HepG2 (cell line): ENCODE measurements around the gene SASS6. TPM values are rescaled to one million over a fixed set of nuclear protein-coding genes. Genes with fewer than 3 reads are reported as not detected.

Experiments used
- ATAC-seq: fragments of 200-7000 bp; cut with Tn5 transposase; 3 replicates; pipeline ENCODE4 v1.9.1; 2020; ENCODE audit warnings: mild to moderate bottlenecking, moderate library complexity
- BruUV-seq: library from RNA; stranded (reverse); fragments of 400-500 nt; replicated peaks from 2 replicates; lab custom pipeline; 2021; lab: Mats Ljungman, UMichigan
- CTCF ChIA-PET: fragments of 300-600 bp; formaldehyde crosslinking; extraction: SDS; loops from one replicate; lab custom pipeline; 2021; ENCODE audit warnings: low total read pairs, inconsistent platforms, low intra/inter-chr PET ratio; lab: Yijun Ruan, JAX
- POLR2A ChIA-PET: fragments of 350-600 bp; sonication (Branson Sonifier 250); formaldehyde crosslinking; loops from one replicate; lab custom pipeline; 2020; ENCODE audit warnings: antibody characterized with exemption, inconsistent platforms; lab: Yijun Ruan, JAX
- DNase-seq: peaks from one replicate; pipeline ENCODE4 v3.0.0-alpha.2; 2015; ENCODE audit warnings: low spot score
- FAIRE-seq: peaks from 3 replicates; lab custom pipeline; 2011; peaks lifted over from hg19 to GRCh38; lab: Jason Lieb, UNC
- H2AFZ ChIP-seq: one replicate; pipeline ENCODE4 v1.6.1; 2011; ENCODE audit warnings: low read length, inconsistent platforms
- H3K27ac ChIP-seq: fragments of 300-600 bp; 3 replicates; pipeline ENCODE4 v1.8.0; 2011; ENCODE audit warnings: mixed run types, mild to moderate bottlenecking, mixed read lengths, low read length, inconsistent platforms; ENCODE audit not compliant: insufficient read depth; ENCODE audit errors: extremely low read length
- H3K27me3 ChIP-seq, 2 experiments: fragments of 200-600 bp in 1 of 2; 2 replicates in 1 of 2; 3 replicates in 1 of 2; pipeline versions ENCODE4 v1.6.0 to v1.8.0; 2011; ENCODE audit warnings: low read length in 2 of 2, mild to moderate bottlenecking in 2 of 2, moderate library complexity in 2 of 2, inconsistent platforms in 1 of 2; ENCODE audit not compliant: insufficient read depth in 2 of 2, control insufficient read depth in 1 of 2
- H3K36me3 ChIP-seq, 2 experiments: fragments of 200-600 bp in 1 of 2; replicated peaks in 1 of 2; 2 replicates in 1 of 2; 3 replicates in 1 of 2; pipeline versions ENCODE4 v1.5.1 to v1.8.0; 2011; ENCODE audit warnings: low read length in 2 of 2, inconsistent platforms in 1 of 2; ENCODE audit not compliant: insufficient read depth in 2 of 2, control insufficient read depth in 1 of 2
- H3K4me1 ChIP-seq: 2 replicates; pipeline ENCODE4 v1.5.1; 2012; ENCODE audit warnings: low read length, inconsistent platforms; ENCODE audit not compliant: insufficient read depth
- H3K4me2 ChIP-seq: 2 replicates; pipeline ENCODE4 v1.6.0; 2011; ENCODE audit warnings: low read depth, low read length, inconsistent platforms
- H3K4me3 ChIP-seq, 3 experiments: fragments of 200-600 bp in 1 of 3; sonication (generic), shearing (Covaris generic) in 1 of 3; replicated peaks in 1 of 3; 2 replicates each; pipeline ENCODE4 v1.5.1; 2011 to 2016; ENCODE audit warnings: low read length in 3 of 3, inconsistent platforms in 2 of 3, low read depth in 2 of 3, mild to moderate bottlenecking in 2 of 3, control low read depth in 1 of 3, mixed read lengths in 1 of 3; ENCODE audit not compliant: insufficient read depth in 1 of 3
- H3K79me2 ChIP-seq: one replicate; pipeline ENCODE4 v1.6.1; 2011; ENCODE audit warnings: low read length, inconsistent platforms; ENCODE audit not compliant: insufficient read depth
- H3K9ac ChIP-seq: 2 replicates; pipeline ENCODE4 v1.6.0; 2011; ENCODE audit warnings: mild to moderate bottlenecking, low read depth, low read length, inconsistent platforms; ENCODE audit not compliant: insufficient read depth
- H3K9me3 ChIP-seq: 2 replicates; pipeline ENCODE4 v1.5.1; 2012; ENCODE audit warnings: mild to moderate bottlenecking, low read length
- H4K20me1 ChIP-seq: 2 replicates; pipeline ENCODE4 v1.6.0; 2011; ENCODE audit warnings: inconsistent platforms, mild to moderate bottlenecking, low read length, moderate library complexity; ENCODE audit not compliant: insufficient read depth
- RXRB ChIP-seq: IDR thresholded peaks from 2 replicates; pipeline ENCODE4 v1.6.1; 2016; ENCODE audit warnings: borderline replicate concordance, missing genetic modification reagents, missing compliant biosample characterization
- STAT5B ChIP-seq: sonication (generic); formaldehyde crosslinking; IDR thresholded peaks from 2 replicates; pipeline ENCODE4 v1.4.0; 2020; ENCODE audit warnings: missing genetic modification reagents
- ZBTB40 ChIP-seq, 2 experiments: fragments of 450-650 bp in 1 of 2; sonication (generic) in 1 of 2; formaldehyde crosslinking in 1 of 2; IDR thresholded peaks; 2 replicates each; pipeline versions ENCODE4 v1.6.1 to v1.8.0; 2016 to 2022; ENCODE audit warnings: antibody characterized with exemption in 1 of 2, mild to moderate bottlenecking in 1 of 2, missing genetic modification reagents in 1 of 2
- ZNF232 ChIP-seq: sonication (generic); formaldehyde crosslinking; IDR thresholded peaks from 2 replicates; pipeline ENCODE4 v1.4.0; 2020; ENCODE audit warnings: missing genetic modification reagents, borderline replicate concordance
- ZNF367 ChIP-seq: sonication (generic); formaldehyde crosslinking; IDR thresholded peaks from 2 replicates; pipeline ENCODE4 v1.4.0; 2020; ENCODE audit warnings: missing genetic modification reagents, borderline replicate concordance
- WGBS: methylation state at CpG from one replicate; pipeline ENCODE4 v1.1.6; 2017; ENCODE audit warnings: low lambda C conversion rate; 5-methylcytosine and 5-hydroxymethylcytosine counted together
- in situ Hi-C: cut with HindIII; loops from 2 replicates; pipeline ENCODE4 v1.10.0; 2017; ENCODE audit warnings: low pct_unique_long_range_greater_than_20kb; ENCODE audit not compliant: extremely low pct_ligation_motif_present
- intact Hi-C: fragments of 100-400 bp; cut with micrococcal nuclease; formaldehyde crosslinking; loops from one replicate; pipeline ENCODE4 v1.10.0; 2022; ENCODE audit not compliant: unreplicated experiment
- polyA plus RNA-seq, 8 experiments: library from polyadenylated mRNA; depleted of rRNA in 3 of 8; stranded (reverse) in 7 of 8; unstranded in 1 of 8; fragments of >200 nt; fragmentation: Illumina TruSeq in 4 of 8; extraction: Trizol in 4 of 8; gene quantifications; 2 replicates each; pipeline versions ENCODE4 v1.2.1 to v1.2.3, GENCODE V29; 2011 to 2016; ENCODE audit warnings: low read depth in 4 of 8, missing spikeins in 1 of 8, mixed read lengths in 1 of 8; ENCODE audit not compliant: insufficient read depth in 1 of 8
- total RNA-seq, 5 experiments: library from RNA; depleted of rRNA; stranded (reverse); fragments of >200 nt; fragmentation: Illumina TruSeq; extraction: Trizol; gene quantifications; 2 replicates each; pipeline ENCODE4 v1.2.3, GENCODE V29; 2016; ENCODE audit warnings: low read depth in 1 of 5
- TF ChIP-seq, protein P1 (sequence below): sonication (generic); formaldehyde crosslinking; IDR thresholded peaks from 2 replicates; pipeline ENCODE4 v1.8.0; 2022; ENCODE audit warnings: mild to moderate bottlenecking, missing genetic modification reagents, moderate library complexity

The SASS6 gene
- total and polyA plus RNA-seq, 2 of the 13 experiments (the other 11 are each of a cell fraction or from before 2014, with no cell fraction given) = 2.3 to 10.7 TPM

DNA sequence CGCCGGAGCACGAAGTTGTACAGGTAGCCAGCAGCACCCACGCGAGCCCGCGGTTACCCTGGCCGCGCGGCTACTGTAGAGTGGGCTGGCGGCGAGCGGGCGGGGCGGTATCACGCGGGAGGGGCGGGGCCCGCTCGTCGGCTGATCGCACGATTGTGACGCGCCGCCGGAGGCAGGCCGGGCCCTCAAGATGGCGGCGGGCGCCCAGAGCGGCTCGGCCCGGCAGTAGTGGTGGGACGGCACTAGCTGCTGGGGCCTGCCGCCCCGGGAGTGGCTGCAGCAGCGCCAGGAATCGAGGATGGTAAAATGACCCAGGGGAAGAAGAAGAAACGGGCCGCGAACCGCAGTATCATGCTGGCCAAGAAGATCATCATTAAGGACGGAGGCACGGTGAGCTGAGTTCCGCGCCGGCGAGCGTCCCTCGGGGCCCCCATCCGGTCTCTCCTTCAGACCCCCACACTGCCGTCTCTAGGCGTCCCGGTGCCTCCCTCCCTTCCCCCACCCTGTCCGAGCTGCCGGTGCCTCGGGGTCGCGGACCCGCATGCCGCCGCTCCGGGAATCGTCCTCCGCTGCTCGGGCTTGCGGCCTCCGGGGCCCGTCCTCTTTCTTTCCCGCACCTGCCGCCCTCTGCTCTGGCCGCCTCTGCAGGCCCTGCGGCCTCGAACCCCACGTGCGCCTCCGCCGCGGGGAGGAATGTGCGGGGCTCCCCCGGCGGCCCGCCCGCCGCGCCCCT lies 94.6 kb downstream of the SASS6 start:
- peak; percentile 57 for DNase-seq
- ChIA-PET POLR2A (interaction anchor here (0.7 to 2.9 kb wide), 8 partner anchors 9 to 188 kb away, joined by 3 to 25 read pairs (median 4); partner anchors contain the start of genes AGL and SLC35A3), CTCF (no interaction called here)
- Histone ChIP-seq H3K36me3 (no peaks in the 10 kb centered on the region), H3K4me1 (peaks cover 58% of the 10 kb centered on the region), H3K27me3 (no peaks in the 10 kb centered on the region; a peak in 1 of 5 replicates), H3K4me2 (peak overlapping the region; percentile 87), H3K9ac (peak overlapping the region; percentile 99), H3K9me3 (no peaks in the 10 kb centered on the region), H2AFZ (no peak overlapping the region), H3K79me2 (peaks cover 76% of the 10 kb centered on the region), H3K27ac (peak overlapping the region; percentile 94), H4K20me1 (peaks cover 28% of the 10 kb centered on the region; the same call in 1 of the 2 replicates), H3K4me3 (peak overlapping the region; percentile 91 to 99 (median 97))
- BruUV-seq = no TSS peak
- WGBS = 0% methylated on average over 6 of the region's 87 CpGs
- intact Hi-C loops (loop anchor here (1.0 to 10.0 kb wide), 4 partner anchors 67 to 421 kb away; partner anchors contain the start of genes CDC14A, SASS6 and TRMT13), in situ Hi-C loops (loop anchor here (5.0 kb wide), 1 partner anchor 231 kb away; no protein-coding TSS in a partner anchor)
- peak; percentile 93 for ATAC-seq
- no peak for FAIRE-seq
- TF ChIP-seq, protein P1, sequence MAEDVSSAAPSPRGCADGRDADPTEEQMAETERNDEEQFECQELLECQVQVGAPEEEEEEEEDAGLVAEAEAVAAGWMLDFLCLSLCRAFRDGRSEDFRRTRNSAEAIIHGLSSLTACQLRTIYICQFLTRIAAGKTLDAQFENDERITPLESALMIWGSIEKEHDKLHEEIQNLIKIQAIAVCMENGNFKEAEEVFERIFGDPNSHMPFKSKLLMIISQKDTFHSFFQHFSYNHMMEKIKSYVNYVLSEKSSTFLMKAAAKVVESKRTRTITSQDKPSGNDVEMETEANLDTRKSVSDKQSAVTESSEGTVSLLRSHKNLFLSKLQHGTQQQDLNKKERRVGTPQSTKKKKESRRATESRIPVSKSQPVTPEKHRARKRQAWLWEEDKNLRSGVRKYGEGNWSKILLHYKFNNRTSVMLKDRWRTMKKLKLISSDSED (CRISPR knock-in tag) = no peak
- TF ChIP-seq RXRB (peak; percentile 34; the same call in 1 of the 2 replicates), ZBTB40 (IDR thresholded peaks at IDR 0.05) (no peak), ZBTB40 (CRISPR knock-in tag; IDR thresholded peaks at IDR 0.05) (no peak; the same call in 1 of the 2 replicates), ZNF367 (peak; percentile 92), ZNF232 (CRISPR knock-in tag) (peak; percentile 70), STAT5B (CRISPR knock-in tag) (no peak)
